ENCODE data around the gene RFX3.

DNA sequence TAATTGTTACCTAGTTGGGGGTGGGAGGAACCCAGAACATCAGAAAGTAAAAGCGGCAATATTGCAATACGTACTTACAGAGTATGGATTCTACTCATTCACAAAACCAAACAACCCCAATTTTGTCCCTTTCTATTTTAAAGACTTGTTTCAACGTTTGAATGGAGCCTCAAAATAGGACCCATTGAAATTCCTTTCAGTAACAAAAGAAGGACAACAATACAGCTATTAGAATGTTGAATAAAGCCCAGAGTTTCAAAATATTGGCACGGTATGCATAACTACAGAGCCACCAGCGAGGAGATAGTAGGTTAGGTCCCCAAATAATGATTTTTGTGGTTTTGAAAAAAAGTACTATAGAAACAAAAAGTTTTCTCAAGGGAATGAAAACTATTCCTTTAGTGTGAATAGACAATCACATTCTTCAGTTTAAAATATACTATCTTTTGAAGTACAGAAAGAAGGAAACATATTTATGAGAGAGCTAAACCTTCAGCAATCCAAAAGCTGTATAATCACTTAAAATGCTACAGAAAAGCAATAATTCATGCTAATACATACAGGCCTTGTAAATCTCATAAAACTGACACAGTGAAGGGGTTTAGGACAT is 235.5 kb downstream of the RFX3 start:
- no peak for TF ChIP-seq POLR2AphosphoS5 (IDR thresholded peaks at IDR 0.05; ENCODE audit: low read depth, low read length)
- TF ChIP-seq, protein P1, sequence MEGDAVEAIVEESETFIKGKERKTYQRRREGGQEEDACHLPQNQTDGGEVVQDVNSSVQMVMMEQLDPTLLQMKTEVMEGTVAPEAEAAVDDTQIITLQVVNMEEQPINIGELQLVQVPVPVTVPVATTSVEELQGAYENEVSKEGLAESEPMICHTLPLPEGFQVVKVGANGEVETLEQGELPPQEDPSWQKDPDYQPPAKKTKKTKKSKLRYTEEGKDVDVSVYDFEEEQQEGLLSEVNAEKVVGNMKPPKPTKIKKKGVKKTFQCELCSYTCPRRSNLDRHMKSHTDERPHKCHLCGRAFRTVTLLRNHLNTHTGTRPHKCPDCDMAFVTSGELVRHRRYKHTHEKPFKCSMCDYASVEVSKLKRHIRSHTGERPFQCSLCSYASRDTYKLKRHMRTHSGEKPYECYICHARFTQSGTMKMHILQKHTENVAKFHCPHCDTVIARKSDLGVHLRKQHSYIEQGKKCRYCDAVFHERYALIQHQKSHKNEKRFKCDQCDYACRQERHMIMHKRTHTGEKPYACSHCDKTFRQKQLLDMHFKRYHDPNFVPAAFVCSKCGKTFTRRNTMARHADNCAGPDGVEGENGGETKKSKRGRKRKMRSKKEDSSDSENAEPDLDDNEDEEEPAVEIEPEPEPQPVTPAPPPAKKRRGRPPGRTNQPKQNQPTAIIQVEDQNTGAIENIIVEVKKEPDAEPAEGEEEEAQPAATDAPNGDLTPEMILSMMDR (IDR thresholded peaks at IDR 0.05), result no peak
- TF ChIP-seq, protein P2, sequence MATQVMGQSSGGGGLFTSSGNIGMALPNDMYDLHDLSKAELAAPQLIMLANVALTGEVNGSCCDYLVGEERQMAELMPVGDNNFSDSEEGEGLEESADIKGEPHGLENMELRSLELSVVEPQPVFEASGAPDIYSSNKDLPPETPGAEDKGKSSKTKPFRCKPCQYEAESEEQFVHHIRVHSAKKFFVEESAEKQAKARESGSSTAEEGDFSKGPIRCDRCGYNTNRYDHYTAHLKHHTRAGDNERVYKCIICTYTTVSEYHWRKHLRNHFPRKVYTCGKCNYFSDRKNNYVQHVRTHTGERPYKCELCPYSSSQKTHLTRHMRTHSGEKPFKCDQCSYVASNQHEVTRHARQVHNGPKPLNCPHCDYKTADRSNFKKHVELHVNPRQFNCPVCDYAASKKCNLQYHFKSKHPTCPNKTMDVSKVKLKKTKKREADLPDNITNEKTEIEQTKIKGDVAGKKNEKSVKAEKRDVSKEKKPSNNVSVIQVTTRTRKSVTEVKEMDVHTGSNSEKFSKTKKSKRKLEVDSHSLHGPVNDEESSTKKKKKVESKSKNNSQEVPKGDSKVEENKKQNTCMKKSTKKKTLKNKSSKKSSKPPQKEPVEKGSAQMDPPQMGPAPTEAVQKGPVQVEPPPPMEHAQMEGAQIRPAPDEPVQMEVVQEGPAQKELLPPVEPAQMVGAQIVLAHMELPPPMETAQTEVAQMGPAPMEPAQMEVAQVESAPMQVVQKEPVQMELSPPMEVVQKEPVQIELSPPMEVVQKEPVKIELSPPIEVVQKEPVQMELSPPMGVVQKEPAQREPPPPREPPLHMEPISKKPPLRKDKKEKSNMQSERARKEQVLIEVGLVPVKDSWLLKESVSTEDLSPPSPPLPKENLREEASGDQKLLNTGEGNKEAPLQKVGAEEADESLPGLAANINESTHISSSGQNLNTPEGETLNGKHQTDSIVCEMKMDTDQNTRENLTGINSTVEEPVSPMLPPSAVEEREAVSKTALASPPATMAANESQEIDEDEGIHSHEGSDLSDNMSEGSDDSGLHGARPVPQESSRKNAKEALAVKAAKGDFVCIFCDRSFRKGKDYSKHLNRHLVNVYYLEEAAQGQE (IDR thresholded peaks at IDR 0.05; ENCODE audit: insufficient read depth in 1 of 2, low read depth in 2 of 2, low read length in 1 of 2), result no peak
- TF ChIP-seq SIN3A (IDR thresholded peaks at IDR 0.05; ENCODE audit: borderline replicate concordance, insufficient read depth, low read depth, low read length), result no peak
- TF ChIP-seq TCF7L2 (IDR thresholded peaks at IDR 0.05; ENCODE audit: low read depth, low read length), result no peak

Measured in Panc1 (cell line).